ENCODE results near the gene NDE1.

Gene NDE1

DNA sequence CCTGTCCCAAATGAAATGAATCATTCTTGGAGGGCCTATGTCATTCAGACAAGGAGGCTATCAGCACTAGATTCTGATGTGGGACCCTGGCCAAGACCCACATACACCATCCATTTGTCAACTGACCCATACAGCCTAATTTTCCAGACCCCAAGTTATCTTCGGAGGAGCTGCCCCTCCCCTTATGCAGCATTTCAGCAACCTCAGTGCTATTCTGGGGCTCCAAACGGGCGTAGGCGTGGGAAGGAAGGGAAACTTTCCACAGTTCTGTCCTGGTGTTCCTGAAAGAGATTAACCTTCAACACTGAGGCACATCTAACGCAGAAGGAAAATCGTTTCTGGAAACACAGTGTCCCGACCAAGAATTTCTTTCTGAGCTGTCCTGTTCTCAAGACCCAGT, 120.1 kb downstream of the NDE1 start:
- DNase-seq (ENCODE audit: low spot score), result no peak

DNA sequence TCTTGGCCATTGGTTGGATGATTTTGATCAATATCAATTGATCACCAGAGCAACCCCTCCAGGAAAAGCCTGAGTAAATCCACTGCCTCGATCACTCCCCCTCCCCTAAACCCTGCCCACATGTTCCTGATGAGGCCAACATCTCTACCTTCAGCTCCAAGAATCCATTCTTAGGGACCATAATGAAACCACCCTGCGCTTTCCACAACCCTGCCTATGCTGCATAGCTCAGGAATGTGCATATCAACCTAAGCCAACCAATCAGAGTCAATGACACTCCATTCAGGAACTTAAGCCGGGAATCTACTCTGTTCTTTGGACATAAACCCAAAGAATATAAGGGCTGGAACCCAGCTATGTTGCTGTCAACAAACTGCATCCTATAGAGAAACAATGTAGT, 120.5 kb downstream of the NDE1 start:
- no peak for DNase-seq (ENCODE audit: low spot score)

- DNase-seq (ENCODE audit: low spot score), result no peak
These were observed 121.6 kb downstream of the NDE1 start for GRCh38 chr16:15771694-15772093.

- no peak for DNase-seq (ENCODE audit: low spot score)
These were observed 122.7 kb downstream of the NDE1 start for GRCh38 chr16:15772579-15773293.

DNA sequence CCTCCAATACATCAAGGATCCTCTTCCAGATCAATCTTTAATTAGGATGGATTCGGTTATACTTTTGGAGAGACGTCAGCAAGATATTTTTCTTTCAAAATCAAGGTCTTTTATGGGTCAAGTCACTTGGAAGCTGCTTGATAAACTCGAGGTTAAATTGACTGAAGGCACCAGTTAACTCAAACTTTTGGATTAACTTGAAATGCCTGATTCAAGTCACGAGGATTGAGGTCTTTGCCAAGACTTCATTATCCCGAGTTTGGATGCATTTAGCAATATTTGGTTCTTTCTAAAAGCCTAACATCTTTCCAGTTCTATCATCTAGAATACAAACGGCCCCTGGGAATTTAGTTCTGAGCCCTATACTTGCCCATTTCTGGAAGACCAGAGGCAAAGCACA, 123.9 kb downstream of the NDE1 start:
- no peak for DNase-seq (ENCODE audit: low spot score)

DNA sequence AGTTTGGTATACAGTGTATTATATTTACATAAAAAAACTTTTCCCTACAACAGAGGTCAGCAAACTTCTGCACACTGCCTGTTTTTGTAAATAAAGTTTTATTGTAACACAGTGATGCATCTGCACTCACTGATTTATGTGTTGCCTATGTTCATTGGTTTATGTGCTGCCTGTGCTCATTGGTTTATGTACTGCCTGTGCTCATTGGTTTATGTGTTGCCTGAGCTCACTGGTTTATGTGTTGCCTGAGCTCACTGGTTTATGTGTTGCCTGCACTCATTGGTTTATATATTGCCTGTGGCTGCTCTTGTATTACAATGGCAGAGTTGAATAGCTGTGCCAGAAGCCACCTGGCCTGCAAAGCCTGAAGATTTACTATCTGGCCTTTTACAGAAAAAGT, 125.2 kb downstream of the NDE1 start:
- DNase-seq (ENCODE audit: low spot score), result peak; percentile 36

GRCh38 chr16:15775663-15776304, 125.7 kb downstream of the NDE1 start:
- DNase-seq (ENCODE audit: low spot score), result no peak

Data from iPS-NIHi11 (cell line).